OCI-LY1 (cell line): ENCODE results near the gene CHRND.

Experiments used
- H2AFZ ChIP-seq: fragments of 200-600 bp; sonication (generic), shearing (Covaris generic); 2 replicates; pipeline ENCODE4 v1.6.0; 2014; ENCODE audit warnings: antibody characterized with exemption, mild to moderate bottlenecking, low read length
- H3F3A ChIP-seq: fragments of 200-600 bp; sonication (generic), shearing (Covaris generic); 2 replicates; pipeline ENCODE4 v1.6.0; 2014; ENCODE audit warnings: mild to moderate bottlenecking, antibody characterized with exemption, low read length, moderate library complexity; ENCODE audit not compliant: insufficient read depth
- H3K27ac ChIP-seq: fragments of 200-600 bp; sonication (generic); 2 replicates; pipeline ENCODE4 v1.5.1; 2014; ENCODE audit warnings: low read length, mixed run types, mild to moderate bottlenecking, low read depth; ENCODE audit not compliant: poor library complexity, severe bottlenecking
- H3K27me3 ChIP-seq: fragments of 200-600 bp; sonication (generic); 2 replicates; pipeline ENCODE4 v1.6.0; 2014; ENCODE audit warnings: antibody characterized with exemption, mild to moderate bottlenecking, low read length, moderate library complexity; ENCODE audit not compliant: insufficient read depth
- H3K36me3 ChIP-seq: fragments of 200-600 bp; sonication (generic); 2 replicates; pipeline ENCODE4 v1.6.1; 2014; ENCODE audit warnings: mild to moderate bottlenecking, antibody characterized with exemption, low read length, moderate library complexity, mixed read lengths; ENCODE audit not compliant: insufficient read depth
- H3K4me1 ChIP-seq: fragments of 200-600 bp; sonication (generic); 2 replicates; pipeline ENCODE4 v1.5.1; 2014; ENCODE audit warnings: mild to moderate bottlenecking, low read length, moderate library complexity; ENCODE audit not compliant: insufficient read depth, severe bottlenecking
- H3K4me2 ChIP-seq: fragments of 200-600 bp; sonication (generic), shearing (Covaris generic); 2 replicates; pipeline ENCODE4 v1.6.1; 2014; ENCODE audit warnings: low read length
- H3K4me3 ChIP-seq: fragments of 200-600 bp; sonication (generic); 2 replicates; pipeline ENCODE4 v1.5.1; 2014; ENCODE audit warnings: low read length, low read depth, mild to moderate bottlenecking, mixed read lengths; ENCODE audit not compliant: poor library complexity, severe bottlenecking
- H3K79me2 ChIP-seq: fragments of 200-600 bp; shearing (Covaris generic); 2 replicates; pipeline ENCODE4 v1.6.1; 2016; ENCODE audit warnings: mixed run types, low read length, mixed read lengths; ENCODE audit not compliant: insufficient read depth
- H3K9ac ChIP-seq: fragments of 200-600 bp; sonication (generic), shearing (Covaris generic); 2 replicates; pipeline ENCODE4 v1.6.1; 2014; ENCODE audit warnings: mild to moderate bottlenecking, low read length, mixed read lengths
- H3K9me2 ChIP-seq: fragments of 200-600 bp; sonication (generic), shearing (Covaris generic); 2 replicates; pipeline ENCODE4 v1.6.1; 2014; ENCODE audit warnings: low read depth, mild to moderate bottlenecking, low read length, mixed read lengths
- H3K9me3 ChIP-seq: fragments of 200-600 bp; shearing (Covaris generic); 2 replicates; pipeline ENCODE4 v1.6.1; 2014; ENCODE audit warnings: low read length, mixed read lengths
- H4K20me1 ChIP-seq: fragments of 200-600 bp; sonication (generic), shearing (Covaris generic); 2 replicates; pipeline ENCODE4 v1.6.0; 2016; ENCODE audit warnings: mild to moderate bottlenecking, low read length; ENCODE audit not compliant: insufficient read depth
- EZH2 ChIP-seq: fragments of 200-600 bp; sonication (generic), shearing (Covaris generic); IDR thresholded peaks from 2 replicates; pipeline ENCODE4 v1.8.0; 2017; ENCODE audit warnings: borderline replicate concordance, mixed run types, mild to moderate bottlenecking, antibody characterized with exemption, low read length, moderate library complexity, mixed read lengths
- TF ChIP-seq, protein P1 (sequence below): fragments of 200-600 bp; sonication (generic), shearing (Covaris generic); IDR thresholded peaks from 2 replicates; pipeline ENCODE4 v1.5.1; 2017; ENCODE audit warnings: mild to moderate bottlenecking, antibody characterized with exemption, low read length, moderate library complexity, mixed read lengths

The CHRND gene

DNA sequence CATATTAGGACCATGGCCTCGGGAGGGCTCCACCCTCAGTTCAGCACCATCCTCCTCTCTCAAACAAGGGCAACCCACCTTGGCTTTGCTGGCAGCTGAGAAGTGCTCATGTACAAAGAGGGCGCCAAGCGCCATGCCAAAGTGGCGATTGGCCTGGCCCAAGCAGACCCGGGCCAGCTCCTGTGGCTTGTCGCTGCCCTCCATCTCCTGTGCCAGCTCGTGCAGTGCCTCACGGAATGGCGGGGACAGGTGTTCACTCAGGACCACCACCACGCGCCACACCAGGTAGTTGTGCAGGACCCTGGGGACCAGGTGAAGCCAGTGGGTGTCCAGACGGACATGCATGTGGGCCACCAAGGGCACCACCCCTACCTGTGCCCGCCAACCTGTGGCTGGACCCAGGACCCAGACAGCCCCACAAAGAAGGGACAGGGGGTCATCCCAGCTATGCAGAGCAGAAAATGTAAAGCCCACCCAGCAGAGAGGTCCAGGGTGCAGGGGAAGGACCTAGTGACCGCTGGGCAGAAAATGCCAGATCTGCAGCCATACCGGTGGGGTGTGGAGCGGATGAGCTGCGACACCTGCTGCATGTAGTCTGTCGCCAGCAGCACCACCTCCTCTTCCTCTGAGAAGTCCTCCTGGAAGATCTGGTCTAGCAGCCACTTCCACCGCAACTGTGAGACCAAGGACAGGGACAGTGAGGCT lies 41.9 kb upstream of the CHRND start:
- Histone ChIP-seq H3K36me3 (no peaks in the 10 kb centered on the region), H3K4me1 (no peaks in the 10 kb centered on the region), H4K20me1 (no peaks in the 10 kb centered on the region), H3K27ac (no peak overlapping the region), H3K4me2 (no peak overlapping the region), H3K27me3 (no peaks in the 10 kb centered on the region), H3K9me3 (no peaks in the 10 kb centered on the region), H3K9me2 (no peaks in the 10 kb centered on the region), H3K79me2 (no peaks in the 10 kb centered on the region), H2AFZ (no peak overlapping the region), H3F3A (no peaks in the 10 kb centered on the region), H3K9ac (no peak overlapping the region), H3K4me3 (no peak overlapping the region)
- TF ChIP-seq EZH2: no peak
- TF ChIP-seq, protein P1, sequence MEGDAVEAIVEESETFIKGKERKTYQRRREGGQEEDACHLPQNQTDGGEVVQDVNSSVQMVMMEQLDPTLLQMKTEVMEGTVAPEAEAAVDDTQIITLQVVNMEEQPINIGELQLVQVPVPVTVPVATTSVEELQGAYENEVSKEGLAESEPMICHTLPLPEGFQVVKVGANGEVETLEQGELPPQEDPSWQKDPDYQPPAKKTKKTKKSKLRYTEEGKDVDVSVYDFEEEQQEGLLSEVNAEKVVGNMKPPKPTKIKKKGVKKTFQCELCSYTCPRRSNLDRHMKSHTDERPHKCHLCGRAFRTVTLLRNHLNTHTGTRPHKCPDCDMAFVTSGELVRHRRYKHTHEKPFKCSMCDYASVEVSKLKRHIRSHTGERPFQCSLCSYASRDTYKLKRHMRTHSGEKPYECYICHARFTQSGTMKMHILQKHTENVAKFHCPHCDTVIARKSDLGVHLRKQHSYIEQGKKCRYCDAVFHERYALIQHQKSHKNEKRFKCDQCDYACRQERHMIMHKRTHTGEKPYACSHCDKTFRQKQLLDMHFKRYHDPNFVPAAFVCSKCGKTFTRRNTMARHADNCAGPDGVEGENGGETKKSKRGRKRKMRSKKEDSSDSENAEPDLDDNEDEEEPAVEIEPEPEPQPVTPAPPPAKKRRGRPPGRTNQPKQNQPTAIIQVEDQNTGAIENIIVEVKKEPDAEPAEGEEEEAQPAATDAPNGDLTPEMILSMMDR: no peak

DNA sequence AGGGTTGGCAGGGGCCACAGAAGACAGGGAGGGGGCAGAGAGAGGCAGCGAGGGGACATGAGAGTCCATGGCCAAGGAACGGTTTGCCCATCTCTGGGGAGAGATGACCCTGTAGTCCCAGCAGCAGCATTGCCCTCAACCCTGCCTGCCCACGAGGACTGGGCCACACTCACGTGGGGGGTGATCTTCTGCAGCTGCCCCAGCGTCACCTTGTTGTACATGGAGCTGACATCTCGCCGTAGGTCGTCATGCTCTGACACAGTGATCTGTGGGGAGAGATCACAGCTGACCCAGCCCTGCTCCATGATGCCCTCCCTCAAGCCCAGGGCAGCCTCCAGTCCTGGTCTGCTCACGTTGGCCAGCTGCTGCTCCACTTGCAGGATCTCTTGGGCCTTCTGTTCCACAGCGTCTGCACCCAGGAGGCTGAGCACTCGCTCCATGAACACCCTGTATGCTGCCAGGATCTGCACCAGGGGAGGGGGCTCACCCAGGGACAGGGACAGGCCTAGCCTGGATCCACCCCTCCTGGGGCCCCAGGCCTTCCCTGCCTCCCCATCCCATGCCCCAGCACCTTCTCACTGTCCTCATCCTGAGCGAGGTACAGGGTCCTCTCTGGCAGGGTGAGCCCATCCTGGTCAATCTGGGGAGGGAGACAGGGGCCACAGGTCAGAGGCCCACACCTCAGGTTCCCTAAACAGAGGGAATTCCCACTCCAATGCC lies 41.2 kb upstream of the CHRND start:
- TF ChIP-seq, protein P1: no peak
- no peak for TF ChIP-seq EZH2
- no peak overlapping the region for H3K27ac ChIP-seq
- no peaks in the 10 kb centered on the region for H3K9me2 ChIP-seq
- no peaks in the 10 kb centered on the region for H3F3A ChIP-seq
- no peaks in the 10 kb centered on the region for H3K36me3 ChIP-seq
- no peaks in the 10 kb centered on the region for H4K20me1 ChIP-seq
- no peak overlapping the region for H3K9ac ChIP-seq
- no peak overlapping the region for H3K4me3 ChIP-seq
- H3K9me3 ChIP-seq: no peaks in the 10 kb centered on the region
- no peak overlapping the region for H2AFZ ChIP-seq
- no peaks in the 10 kb centered on the region for H3K4me1 ChIP-seq
- H3K4me2 ChIP-seq: no peak overlapping the region
- H3K27me3 ChIP-seq: no peaks in the 10 kb centered on the region
- no peaks in the 10 kb centered on the region for H3K79me2 ChIP-seq

DNA sequence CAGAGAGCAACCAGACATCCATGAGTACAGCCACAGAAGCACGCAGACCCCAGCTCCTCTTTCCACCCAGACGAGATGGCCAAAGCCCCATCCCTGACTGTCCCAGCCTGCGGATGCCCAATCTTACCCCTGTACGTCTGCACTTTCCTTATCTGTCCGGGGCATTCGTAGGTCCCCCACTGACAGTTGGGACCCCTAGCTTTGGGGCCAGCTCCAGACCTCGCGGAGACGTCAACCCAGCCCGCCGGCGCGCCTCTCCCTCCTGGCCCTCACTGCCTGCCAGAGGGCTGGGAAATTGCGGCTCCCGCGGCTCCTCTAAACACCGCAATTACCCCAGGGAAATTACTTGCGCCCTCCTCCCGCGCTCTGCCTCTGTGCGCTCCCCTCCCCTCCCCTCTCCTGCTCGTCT lies 40.6 kb upstream of the CHRND start:
- H3K4me3 ChIP-seq: no peak overlapping the region
- H3F3A ChIP-seq: no peaks in the 10 kb centered on the region
- H3K4me2 ChIP-seq: no peak overlapping the region
- no peaks in the 10 kb centered on the region for H4K20me1 ChIP-seq
- no peaks in the 10 kb centered on the region for H3K4me1 ChIP-seq
- no peak overlapping the region for H2AFZ ChIP-seq
- no peaks in the 10 kb centered on the region for H3K27me3 ChIP-seq
- H3K27ac ChIP-seq: no peak overlapping the region
- H3K9me2 ChIP-seq: no peaks in the 10 kb centered on the region
- no peak for TF ChIP-seq EZH2
- TF ChIP-seq, protein P1: no peak
- no peak overlapping the region for H3K9ac ChIP-seq
- no peaks in the 10 kb centered on the region for H3K36me3 ChIP-seq
- H3K9me3 ChIP-seq: no peaks in the 10 kb centered on the region
- no peaks in the 10 kb centered on the region for H3K79me2 ChIP-seq
